Keratinocyte (primary cell): ENCODE measurements around the gene FREM1.
"Not testable (repeated sequence)": the region's sequence is repeated elsewhere in the genome, so short reads cannot be mapped to it uniquely, and the experiment has no call there.

Experiments
- EZH2 ChIP-seq: IDR thresholded peaks from one replicate; pipeline ENCODE4 v1.6.1; 2012; ENCODE audit warnings: inconsistent platforms, mild to moderate bottlenecking, low read length, moderate library complexity
- TF ChIP-seq, protein P1 (sequence below), 3 experiments: IDR thresholded peaks in 1 of 3; conservative IDR thresholded peaks in 1 of 3; optimal IDR thresholded peaks in 1 of 3; 2 replicates in 2 of 3; 3 replicates in 1 of 3; pipeline versions ENCODE3 to v1.5.1; 2011; ENCODE audit warnings: low read length in 3 of 3, mild to moderate bottlenecking in 3 of 3, moderate library complexity in 2 of 3, control low read depth in 1 of 3, inconsistent platforms in 1 of 3; ENCODE audit not compliant: insufficient read depth in 2 of 3; ENCODE audit errors: extremely low read depth in 1 of 3

DNA sequence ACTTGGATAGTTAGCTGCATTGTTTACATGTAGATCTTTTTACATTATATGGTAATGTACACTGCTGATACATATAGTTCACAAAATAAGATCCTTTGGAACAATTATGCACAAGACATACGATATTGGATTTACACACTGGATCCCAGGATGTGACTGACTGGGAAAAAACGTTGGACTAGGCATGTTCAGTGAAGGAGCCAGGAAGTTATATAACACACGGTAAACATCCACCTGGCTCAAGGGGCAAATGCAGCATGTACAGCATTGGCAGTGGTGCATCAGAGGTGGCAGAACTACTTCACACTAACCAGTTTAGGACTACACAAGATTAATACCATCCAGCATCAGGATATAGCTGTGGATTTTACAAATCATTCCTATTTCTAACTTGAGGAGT lies 10.6 kb upstream of the FREM1 start:
- TF ChIP-seq, protein P1, sequence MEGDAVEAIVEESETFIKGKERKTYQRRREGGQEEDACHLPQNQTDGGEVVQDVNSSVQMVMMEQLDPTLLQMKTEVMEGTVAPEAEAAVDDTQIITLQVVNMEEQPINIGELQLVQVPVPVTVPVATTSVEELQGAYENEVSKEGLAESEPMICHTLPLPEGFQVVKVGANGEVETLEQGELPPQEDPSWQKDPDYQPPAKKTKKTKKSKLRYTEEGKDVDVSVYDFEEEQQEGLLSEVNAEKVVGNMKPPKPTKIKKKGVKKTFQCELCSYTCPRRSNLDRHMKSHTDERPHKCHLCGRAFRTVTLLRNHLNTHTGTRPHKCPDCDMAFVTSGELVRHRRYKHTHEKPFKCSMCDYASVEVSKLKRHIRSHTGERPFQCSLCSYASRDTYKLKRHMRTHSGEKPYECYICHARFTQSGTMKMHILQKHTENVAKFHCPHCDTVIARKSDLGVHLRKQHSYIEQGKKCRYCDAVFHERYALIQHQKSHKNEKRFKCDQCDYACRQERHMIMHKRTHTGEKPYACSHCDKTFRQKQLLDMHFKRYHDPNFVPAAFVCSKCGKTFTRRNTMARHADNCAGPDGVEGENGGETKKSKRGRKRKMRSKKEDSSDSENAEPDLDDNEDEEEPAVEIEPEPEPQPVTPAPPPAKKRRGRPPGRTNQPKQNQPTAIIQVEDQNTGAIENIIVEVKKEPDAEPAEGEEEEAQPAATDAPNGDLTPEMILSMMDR (optimal IDR thresholded peaks at IDR 0.05 in 1 of 3, IDR thresholded peaks at IDR 0.05 in 1 of 3, conservative IDR thresholded peaks at IDR 0.05 in 1 of 3; ENCODE audit: extremely low read depth in 1 of 3, insufficient read depth in 2 of 3, low read length in 3 of 3), result not testable (repeated sequence)
- TF ChIP-seq EZH2, result not testable (repeated sequence)
